Activated CD8-positive, alpha-beta T cell treated with anti-CD3 and anti-CD28 coated beads for 36 hours (primary cell): ENCODE measurements around the gene MIF4GD. TPM values are rescaled to one million over a fixed set of nuclear protein-coding genes. Genes with fewer than 3 reads are reported as not detected.

ENCODE experiments used
- ATAC-seq: fragments of 200-7000 bp; cut with Tn5 transposase; one replicate; pipeline ENCODE4 v1.10.0; 2021; ENCODE audit warnings: mild to moderate bottlenecking, moderate library complexity
- CTCF ChIA-PET: fragments of 350-600 bp; sonication (Branson Sonifier 250); formaldehyde crosslinking; loops from one replicate; lab custom pipeline; 2021; ENCODE audit warnings: antibody characterized with exemption; lab: Charles Lee
- POLR2A ChIA-PET: fragments of 350-600 bp; sonication (Branson Sonifier 250); formaldehyde crosslinking; loops from one replicate; lab custom pipeline; 2021; ENCODE audit warnings: antibody characterized with exemption; lab: Charles Lee
- DNase-seq: peaks from one replicate; pipeline ENCODE4 v3.0.0-alpha.2; 2020
- H3K27ac Mint-ChIP-seq: one replicate; pipeline ENCODE4 v1.8.0; 2021; ENCODE audit warnings: mild to moderate bottlenecking, mixed read lengths
- H3K27me3 Mint-ChIP-seq: one replicate; pipeline ENCODE4 v1.8.0; 2021; ENCODE audit warnings: mixed read lengths
- H3K36me3 Mint-ChIP-seq: one replicate; pipeline ENCODE4 v1.8.0; 2021; ENCODE audit warnings: low read depth, mixed read lengths
- H3K4me1 Mint-ChIP-seq: one replicate; pipeline ENCODE4 v1.8.0; 2021; ENCODE audit warnings: low read depth, mixed read lengths
- H3K4me3 Mint-ChIP-seq: one replicate; pipeline ENCODE4 v1.8.0; 2021; ENCODE audit warnings: mild to moderate bottlenecking, moderate library complexity, mixed read lengths
- H3K9me3 Mint-ChIP-seq: one replicate; pipeline ENCODE4 v1.8.0; 2021; ENCODE audit warnings: mixed read lengths
- CTCF ChIP-seq: fragments of 200-600 bp; IDR thresholded peaks from one replicate; pipeline ENCODE4 v1.8.0; 2022; ENCODE audit warnings: antibody characterized with exemption, mild to moderate bottlenecking
- intact Hi-C: fragments of 100-400 bp; cut with micrococcal nuclease; formaldehyde crosslinking; loops from one replicate; pipeline ENCODE4 v1.10.0; 2022
- total RNA-seq, 2 experiments: library from RNA; stranded (reverse); gene quantifications; one replicate each; pipeline ENCODE4 v1.2.3, GENCODE V29; 2021

MIF4GD gene
- total RNA-seq, 2 experiments from 2014 or later: 42.4 to 43.8 TPM

- no peaks in the 10 kb centered on the region for H3K9me3 Mint-ChIP-seq
- POLR2A ChIA-PET: interaction anchor here (0.8 to 6.9 kb wide), 8 partner anchors 10 to 129 kb away, joined by 3 to 50 read pairs (median 6); partner anchors contain the start of genes ARMC7, GGA3, MIF4GD and MRPS7
- no peak for TF ChIP-seq CTCF
- no peak for ATAC-seq
- intact Hi-C loops: no loop called here
- H3K36me3 Mint-ChIP-seq: peaks cover 55% of the 10 kb centered on the region
- peaks cover 41% of the 10 kb centered on the region for H3K4me1 Mint-ChIP-seq
- H3K4me3 Mint-ChIP-seq: no peak overlapping the region
- H3K27ac Mint-ChIP-seq: peak overlapping the region; percentile 76
- CTCF ChIA-PET: interaction anchor here (0.6 to 6.6 kb wide), 14 partner anchors 10 to 173 kb away, joined by 3 to 75 read pairs (median 12); partner anchors contain the start of genes GGA3, MIF4GD, MRPS7 and NUP85
- no peak for DNase-seq
- H3K27me3 Mint-ChIP-seq: no peaks in the 10 kb centered on the region
Measured at GRCh38 chr17:75239214-75239613, 31.8 kb downstream of the MIF4GD start.

- no peaks in the 10 kb centered on the region for H3K27me3 Mint-ChIP-seq
- peaks cover 52% of the 10 kb centered on the region for H3K36me3 Mint-ChIP-seq
- H3K4me3 Mint-ChIP-seq: no peak overlapping the region
- peaks cover 36% of the 10 kb centered on the region for H3K4me1 Mint-ChIP-seq
- no peaks in the 10 kb centered on the region for H3K9me3 Mint-ChIP-seq
- peak; percentile 73 for TF ChIP-seq CTCF
- intact Hi-C loops: no loop called here
- POLR2A ChIA-PET: interaction anchor here (0.7 to 6.9 kb wide), 8 partner anchors 10 to 129 kb away, joined by 3 to 50 read pairs (median 6); partner anchors contain the start of genes ARMC7, GGA3, MIF4GD and MRPS7
- H3K27ac Mint-ChIP-seq: peak overlapping the region; percentile 76
- DNase-seq: peak; percentile 73
- ATAC-seq: peak; percentile 66
- CTCF ChIA-PET: interaction anchor here (0.6 to 6.6 kb wide), 14 partner anchors 10 to 174 kb away, joined by 3 to 75 read pairs (median 12); partner anchors contain the start of genes GGA3, MIF4GD, MRPS7 and NUP85
Measured at GRCh38 chr17:75238684-75239191, 32.3 kb downstream of the MIF4GD start.

GRCh38 chr17:75238020-75238580, 32.9 kb downstream of the MIF4GD start:
- no peak for TF ChIP-seq CTCF
- H3K27ac Mint-ChIP-seq: peak overlapping the region; percentile 13
- DNase-seq (no peak), ATAC-seq (no peak)
- ChIA-PET POLR2A (interaction anchor here (0.7 to 6.9 kb wide), 5 partner anchors 23 to 168 kb away, joined by 3 to 50 read pairs (median 4); partner anchors contain the start of genes GGA3, MIF4GD and MRPS7), CTCF (interaction anchor here (0.6 to 6.5 kb wide), 12 partner anchors 9 to 174 kb away, joined by 3 to 75 read pairs (median 12); partner anchors contain the start of genes GGA3 and MRPS7)
- H3K36me3 Mint-ChIP-seq: peaks cover 48% of the 10 kb centered on the region
- H3K9me3 Mint-ChIP-seq: no peaks in the 10 kb centered on the region
- intact Hi-C loops: no loop called here
- peaks cover 30% of the 10 kb centered on the region for H3K4me1 Mint-ChIP-seq
- no peak overlapping the region for H3K4me3 Mint-ChIP-seq
- no peaks in the 10 kb centered on the region for H3K27me3 Mint-ChIP-seq

GRCh38 chr17:75237100-75238014, 33.7 kb downstream of the MIF4GD start:
- no peak overlapping the region for H3K4me3 Mint-ChIP-seq
- CTCF ChIA-PET: interaction anchor here (0.9 to 6.5 kb wide), 10 partner anchors 8 to 124 kb away, joined by 3 to 75 read pairs (median 11); partner anchors contain the start of genes GGA3 and MRPS7
- peaks cover 22% of the 10 kb centered on the region for H3K4me1 Mint-ChIP-seq
- H3K27me3 Mint-ChIP-seq: no peaks in the 10 kb centered on the region
- H3K36me3 Mint-ChIP-seq: peaks cover 50% of the 10 kb centered on the region
- TF ChIP-seq CTCF: no peak
- no peak for ATAC-seq
- DNase-seq: no peak
- intact Hi-C loops: no loop called here
- peak overlapping the region; percentile 61 for H3K27ac Mint-ChIP-seq
- POLR2A ChIA-PET: interaction anchor here (1.0 to 6.9 kb wide), 5 partner anchors 9 to 169 kb away, joined by 3 to 50 read pairs (median 6); partner anchors contain the start of genes GGA3, MIF4GD and MRPS7
- no peaks in the 10 kb centered on the region for H3K9me3 Mint-ChIP-seq
